ENCODE results near the gene UPK3A.

DNA sequence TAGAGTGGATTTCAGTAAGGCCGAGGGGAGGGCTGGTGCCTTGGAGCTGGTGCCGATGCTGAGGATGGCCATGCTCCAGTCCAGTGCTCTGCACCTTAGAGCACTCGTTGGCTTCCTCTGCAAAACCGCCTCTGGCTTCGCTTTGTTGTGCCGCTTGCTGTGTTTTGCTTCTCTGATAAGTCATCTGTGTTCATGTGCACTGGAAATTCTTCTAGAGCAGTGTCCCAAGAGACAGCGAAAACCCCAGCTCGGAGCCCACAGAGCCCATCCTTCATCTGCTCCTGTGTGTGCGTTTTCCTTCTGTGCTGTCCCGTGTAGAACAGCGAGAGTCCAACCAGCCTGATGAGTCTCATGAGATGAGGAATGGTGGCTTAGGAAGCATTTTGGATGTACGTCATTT is 37.1 kb downstream of the UPK3A start:
- TF ChIP-seq, protein P1, sequence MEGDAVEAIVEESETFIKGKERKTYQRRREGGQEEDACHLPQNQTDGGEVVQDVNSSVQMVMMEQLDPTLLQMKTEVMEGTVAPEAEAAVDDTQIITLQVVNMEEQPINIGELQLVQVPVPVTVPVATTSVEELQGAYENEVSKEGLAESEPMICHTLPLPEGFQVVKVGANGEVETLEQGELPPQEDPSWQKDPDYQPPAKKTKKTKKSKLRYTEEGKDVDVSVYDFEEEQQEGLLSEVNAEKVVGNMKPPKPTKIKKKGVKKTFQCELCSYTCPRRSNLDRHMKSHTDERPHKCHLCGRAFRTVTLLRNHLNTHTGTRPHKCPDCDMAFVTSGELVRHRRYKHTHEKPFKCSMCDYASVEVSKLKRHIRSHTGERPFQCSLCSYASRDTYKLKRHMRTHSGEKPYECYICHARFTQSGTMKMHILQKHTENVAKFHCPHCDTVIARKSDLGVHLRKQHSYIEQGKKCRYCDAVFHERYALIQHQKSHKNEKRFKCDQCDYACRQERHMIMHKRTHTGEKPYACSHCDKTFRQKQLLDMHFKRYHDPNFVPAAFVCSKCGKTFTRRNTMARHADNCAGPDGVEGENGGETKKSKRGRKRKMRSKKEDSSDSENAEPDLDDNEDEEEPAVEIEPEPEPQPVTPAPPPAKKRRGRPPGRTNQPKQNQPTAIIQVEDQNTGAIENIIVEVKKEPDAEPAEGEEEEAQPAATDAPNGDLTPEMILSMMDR (IDR thresholded peaks at IDR 0.05; ENCODE audit: insufficient read depth, low read depth, low read length), result no peak
- no peak for TF ChIP-seq EZH2 (IDR thresholded peaks at IDR 0.05; ENCODE audit: insufficient read depth, low read length)
